KBM-7 (cell line): ENCODE results near the gene NTM.

ENCODE experiments used
- DNase-seq: peaks from one replicate; pipeline ENCODE4 v3.0.0-alpha.2; 2015
- in situ Hi-C: fragments of 300-500 bp; cut with MboI; formaldehyde crosslinking; loops from 2 replicates; pipeline ENCODE4 v1.14.3; 2020; ENCODE audit warnings: low sequenced_read_pairs, low pct_unique_long_range_greater_than_20kb, mixed read lengths

The NTM gene

GRCh38 chr11:131870305-131870704 lies 499.9 kb downstream of the NTM start:
- in situ Hi-C loops, result no loop called here
- no peak for DNase-seq

- in situ Hi-C loops, result no loop called here
- no peak for DNase-seq
These were observed 500.6 kb downstream of the NTM start for GRCh38 chr11:131871006-131871405.

GRCh38 chr11:131874070-131874469 lies 503.7 kb downstream of the NTM start:
- in situ Hi-C loops, result no loop called here

GRCh38 chr11:131875611-131876010 lies 505.2 kb downstream of the NTM start:
- in situ Hi-C loops, result no loop called here
- no peak for DNase-seq

More at GRCh38 chr11:131874070-131874469, 503.7 kb downstream of the NTM start:
- no peak for DNase-seq

GRCh38 chr11:131877246-131877942 lies 507.0 kb downstream of the NTM start:
- no peak for DNase-seq
- in situ Hi-C loops, result no loop called here

GRCh38 chr11:131880316-131880715 lies 509.9 kb downstream of the NTM start:
- in situ Hi-C loops, result no loop called here
- DNase-seq, result no peak

- DNase-seq, result no peak
- in situ Hi-C loops, result no loop called here
These were observed 510.6 kb downstream of the NTM start for GRCh38 chr11:131880976-131881375.

GRCh38 chr11:131883332-131883731 lies 512.9 kb downstream of the NTM start:
- no peak for DNase-seq
- in situ Hi-C loops, result no loop called here

GRCh38 chr11:131884461-131885073 lies 514.2 kb downstream of the NTM start:
- in situ Hi-C loops, result no loop called here
- no peak for DNase-seq

GRCh38 chr11:131885431-131885830 lies 515.0 kb downstream of the NTM start:
- no peak for DNase-seq
- in situ Hi-C loops, result no loop called here

- DNase-seq, result no peak
- in situ Hi-C loops, result no loop called here
These were observed 515.8 kb downstream of the NTM start for GRCh38 chr11:131886201-131886600.

GRCh38 chr11:131888230-131888855 lies 517.9 kb downstream of the NTM start:
- no peak for DNase-seq
- in situ Hi-C loops, result no loop called here

- in situ Hi-C loops, result no loop called here
These were observed 518.7 kb downstream of the NTM start for GRCh38 chr11:131889146-131889577.

GRCh38 chr11:131889760-131890581 lies 519.6 kb downstream of the NTM start:
- no peak for DNase-seq
- in situ Hi-C loops, result no loop called here

More at GRCh38 chr11:131889146-131889577, 518.7 kb downstream of the NTM start:
- DNase-seq, result no peak

GRCh38 chr11:131893103-131893890 lies 522.9 kb downstream of the NTM start:
- in situ Hi-C loops, result no loop called here
- DNase-seq, result no peak

- in situ Hi-C loops, result no loop called here
- DNase-seq, result no peak
These were observed 523.6 kb downstream of the NTM start for GRCh38 chr11:131893988-131894387.

- DNase-seq, result no peak
- in situ Hi-C loops, result no loop called here
These were observed 524.5 kb downstream of the NTM start for GRCh38 chr11:131894615-131895544.

GRCh38 chr11:131895865-131896264 lies 525.5 kb downstream of the NTM start:
- DNase-seq, result no peak
- in situ Hi-C loops, result no loop called here
